ENCODE measurements around the gene ROBO1.

- TF ChIP-seq, protein P1, sequence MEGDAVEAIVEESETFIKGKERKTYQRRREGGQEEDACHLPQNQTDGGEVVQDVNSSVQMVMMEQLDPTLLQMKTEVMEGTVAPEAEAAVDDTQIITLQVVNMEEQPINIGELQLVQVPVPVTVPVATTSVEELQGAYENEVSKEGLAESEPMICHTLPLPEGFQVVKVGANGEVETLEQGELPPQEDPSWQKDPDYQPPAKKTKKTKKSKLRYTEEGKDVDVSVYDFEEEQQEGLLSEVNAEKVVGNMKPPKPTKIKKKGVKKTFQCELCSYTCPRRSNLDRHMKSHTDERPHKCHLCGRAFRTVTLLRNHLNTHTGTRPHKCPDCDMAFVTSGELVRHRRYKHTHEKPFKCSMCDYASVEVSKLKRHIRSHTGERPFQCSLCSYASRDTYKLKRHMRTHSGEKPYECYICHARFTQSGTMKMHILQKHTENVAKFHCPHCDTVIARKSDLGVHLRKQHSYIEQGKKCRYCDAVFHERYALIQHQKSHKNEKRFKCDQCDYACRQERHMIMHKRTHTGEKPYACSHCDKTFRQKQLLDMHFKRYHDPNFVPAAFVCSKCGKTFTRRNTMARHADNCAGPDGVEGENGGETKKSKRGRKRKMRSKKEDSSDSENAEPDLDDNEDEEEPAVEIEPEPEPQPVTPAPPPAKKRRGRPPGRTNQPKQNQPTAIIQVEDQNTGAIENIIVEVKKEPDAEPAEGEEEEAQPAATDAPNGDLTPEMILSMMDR (conservative IDR thresholded peaks at IDR 0.05; ENCODE audit: low read depth, low read length) = no peak
- TF ChIP-seq EZH2 (IDR thresholded peaks at IDR 0.05; ENCODE audit: low read length, unreplicated experiment) (no peak), EZH2phosphoT487 (IDR thresholded peaks at IDR 0.05; ENCODE audit: borderline replicate concordance, low read length) (no peak)
Observed at GRCh38 chr3:79672075-79672474, 95.7 kb downstream of the ROBO1 start.

Data from PC-3 (cell line).